A673 (cell line): ENCODE results near the gene SCAMP5.

Experiments used
- EZH2 ChIP-seq: fragments of 200-600 bp; sonication (generic); IDR thresholded peaks from 2 replicates; pipeline ENCODE4 v1.6.1; 2017; ENCODE audit warnings: borderline replicate concordance, low read depth, mild to moderate bottlenecking, mixed read lengths, antibody characterized with exemption, low read length; ENCODE audit not compliant: poor library complexity, severe bottlenecking
- TF ChIP-seq, protein P1 (sequence below): fragments of 300-800, 200-600 bp; sonication (generic); conservative IDR thresholded peaks from 2 replicates; pipeline ENCODE4 v1.5.1; 2017; ENCODE audit warnings: low read depth, mild to moderate bottlenecking, antibody characterized with exemption, low read length, moderate library complexity, mixed read lengths

- TF ChIP-seq, protein P1, sequence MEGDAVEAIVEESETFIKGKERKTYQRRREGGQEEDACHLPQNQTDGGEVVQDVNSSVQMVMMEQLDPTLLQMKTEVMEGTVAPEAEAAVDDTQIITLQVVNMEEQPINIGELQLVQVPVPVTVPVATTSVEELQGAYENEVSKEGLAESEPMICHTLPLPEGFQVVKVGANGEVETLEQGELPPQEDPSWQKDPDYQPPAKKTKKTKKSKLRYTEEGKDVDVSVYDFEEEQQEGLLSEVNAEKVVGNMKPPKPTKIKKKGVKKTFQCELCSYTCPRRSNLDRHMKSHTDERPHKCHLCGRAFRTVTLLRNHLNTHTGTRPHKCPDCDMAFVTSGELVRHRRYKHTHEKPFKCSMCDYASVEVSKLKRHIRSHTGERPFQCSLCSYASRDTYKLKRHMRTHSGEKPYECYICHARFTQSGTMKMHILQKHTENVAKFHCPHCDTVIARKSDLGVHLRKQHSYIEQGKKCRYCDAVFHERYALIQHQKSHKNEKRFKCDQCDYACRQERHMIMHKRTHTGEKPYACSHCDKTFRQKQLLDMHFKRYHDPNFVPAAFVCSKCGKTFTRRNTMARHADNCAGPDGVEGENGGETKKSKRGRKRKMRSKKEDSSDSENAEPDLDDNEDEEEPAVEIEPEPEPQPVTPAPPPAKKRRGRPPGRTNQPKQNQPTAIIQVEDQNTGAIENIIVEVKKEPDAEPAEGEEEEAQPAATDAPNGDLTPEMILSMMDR: no peak
- TF ChIP-seq EZH2: no peak
These were observed 28.0 kb downstream of the SCAMP5 start, which contains the start of gene PPCDC for GRCh38 chr15:75023181-75023871.
